HL-60 (cell line): Measurements from ENCODE around the gene SH3GL2.

Source experiments
- DNase-seq, 2 experiments: peaks; one replicate each; pipeline ENCODE4 v3.0.0-alpha.2; 2010 to 2020; ENCODE audit warnings: low read depth in 1 of 2, low spot score in 1 of 2
- H3K27ac ChIP-seq: fragments of 250-450 bp; sonication (Bioruptor Pico); replicated peaks from 2 replicates; pipeline ENCODE4 v1.5.1; 2020; ENCODE audit warnings: mild to moderate bottlenecking, moderate library complexity
- H3K27me3 ChIP-seq: fragments of 250-450 bp; sonication (Bioruptor Pico); 2 replicates; pipeline ENCODE4 v1.5.1; 2021; ENCODE audit warnings: mild to moderate bottlenecking, moderate library complexity; ENCODE audit not compliant: insufficient read depth, poor library complexity, severe bottlenecking
- H3K4me3 ChIP-seq: replicated peaks from 2 replicates; pipeline ENCODE4 v1.5.1; 2011; ENCODE audit warnings: mild to moderate bottlenecking, control low read depth, low read length; ENCODE audit not compliant: insufficient read depth
- CTCF ChIP-seq: IDR thresholded peaks from one replicate; pipeline ENCODE4 v1.5.1; 2011; ENCODE audit warnings: low read length, control low read depth, inconsistent platforms; ENCODE audit not compliant: insufficient read depth
- GABPA ChIP-seq: IDR thresholded peaks from 2 replicates; pipeline ENCODE4 v1.6.1; 2012; ENCODE audit warnings: low read depth
- POLR2AphosphoS5 ChIP-seq: IDR thresholded peaks from 2 replicates; pipeline ENCODE4 v1.6.1; 2012; ENCODE audit warnings: low read depth
- REST ChIP-seq: IDR thresholded peaks from 2 replicates; pipeline ENCODE4 v1.6.1; 2012; ENCODE audit warnings: low read depth; ENCODE audit not compliant: insufficient replicate concordance
- SPI1 ChIP-seq: IDR thresholded peaks from 2 replicates; pipeline ENCODE4 v1.6.1; 2012; ENCODE audit warnings: low read depth, mild to moderate bottlenecking, borderline replicate concordance

SH3GL2 gene

GRCh38 chr9:17660158-17660557, 81.3 kb downstream of the SH3GL2 start:
- Histone ChIP-seq H3K27me3 (no peaks in the 10 kb centered on the region), H3K4me3 (no peak overlapping the region), H3K27ac (no peak overlapping the region)
- no peak for DNase-seq
- TF ChIP-seq GABPA, result no peak

GRCh38 chr9:17665450-17665849, 86.6 kb downstream of the SH3GL2 start:
- no peak overlapping the region for H3K4me3 ChIP-seq
- no peak overlapping the region for H3K27ac ChIP-seq
- no peaks in the 10 kb centered on the region for H3K27me3 ChIP-seq
- no peak for DNase-seq
- no peak for TF ChIP-seq SPI1
- TF ChIP-seq GABPA, result no peak
- TF ChIP-seq POLR2AphosphoS5, result no peak
- no peak for TF ChIP-seq REST
- no peak for TF ChIP-seq CTCF

- Histone ChIP-seq H3K27ac (no peak overlapping the region), H3K4me3 (no peak overlapping the region), H3K27me3 (no peaks in the 10 kb centered on the region)
- peak; percentile 84; the same call in 1 of the 2 replicates for TF ChIP-seq SPI1
- no peak for TF ChIP-seq GABPA
- DNase-seq, result peak in 1 of 2 experiments; percentile 1
These were observed 90.3 kb downstream of the SH3GL2 start for GRCh38 chr9:17669206-17669605.

GRCh38 chr9:17682684-17683083, 103.8 kb downstream of the SH3GL2 start:
- no peak for DNase-seq
- H3K27ac ChIP-seq, result no peak overlapping the region
- H3K27me3 ChIP-seq, result no peaks in the 10 kb centered on the region
- H3K4me3 ChIP-seq, result no peak overlapping the region
- no peak for TF ChIP-seq POLR2AphosphoS5
- TF ChIP-seq GABPA, result no peak
- no peak for TF ChIP-seq REST
- TF ChIP-seq CTCF, result no peak
- TF ChIP-seq SPI1, result no peak

- TF ChIP-seq POLR2AphosphoS5 (no peak), REST (no peak), SPI1 (no peak), GABPA (no peak), CTCF (no peak)
- H3K27ac ChIP-seq, result no peak overlapping the region
- DNase-seq, result no peak
- no peaks in the 10 kb centered on the region for H3K27me3 ChIP-seq
- H3K4me3 ChIP-seq, result no peak overlapping the region
These were observed 110.0 kb downstream of the SH3GL2 start for GRCh38 chr9:17688834-17689233.
